ENCODE results near the gene OCLN. TPM values are rescaled to one million over a fixed set of nuclear protein-coding genes. Genes with fewer than 3 reads are reported as not detected.
"Not testable (repeated sequence)": the region's sequence is repeated elsewhere in the genome, so short reads cannot be mapped to it uniquely, and the experiment has no call there.

Gene OCLN
- total RNA-seq, 1 experiment from 2014 or later, result 102 TPM

DNA sequence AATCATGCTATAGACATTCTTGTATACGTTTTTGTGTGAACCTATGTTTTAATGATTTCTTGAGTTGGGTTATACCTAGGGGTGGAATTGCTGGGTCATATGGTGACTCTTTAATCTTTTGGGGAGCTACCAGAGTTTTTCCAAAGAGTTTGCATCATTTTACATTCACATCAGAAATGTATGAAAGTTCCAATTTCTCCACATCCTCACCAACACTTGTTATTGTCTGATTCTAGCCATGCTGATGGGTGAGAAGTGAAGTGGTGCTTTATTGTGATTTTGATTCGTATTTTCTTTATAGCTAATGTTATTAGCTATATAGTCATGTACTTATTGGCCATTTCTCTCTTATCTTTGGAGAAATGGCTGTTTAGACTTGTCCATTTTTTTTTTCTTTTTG is 18.1 kb downstream of the OCLN start:
- no TSS peak for BruUV-seq (replicated peaks)
- TF ChIP-seq SIN3A (IDR thresholded peaks at IDR 0.05; ENCODE audit: borderline replicate concordance, insufficient read depth, low read depth, low read length) (no peak), POLR2AphosphoS5 (IDR thresholded peaks at IDR 0.05; ENCODE audit: low read depth, low read length) (no peak), REST (IDR thresholded peaks at IDR 0.05; ENCODE audit: insufficient read depth in 1 of 2, low read depth in 2 of 2, low read length in 1 of 2) (no peak), TCF7L2 (IDR thresholded peaks at IDR 0.05; ENCODE audit: low read depth, low read length) (no peak), CTCF (IDR thresholded peaks at IDR 0.05) (no peak)
- ChIA-PET POLR2A (no interaction called here), CTCF (no interaction called here)
- no peak for ATAC-seq
- H3K4me3 ChIP-seq (ENCODE audit: low read depth in 2 of 2, low read length in 2 of 2), result no peak overlapping the region
- H3K36me3 ChIP-seq (ENCODE audit: control insufficient read depth, insufficient read depth, low read length), result no peaks in the 10 kb centered on the region
- no peaks in the 10 kb centered on the region for H3K9me3 ChIP-seq (ENCODE audit: control insufficient read depth, insufficient read depth, low read depth, low read length)
- peaks cover 13% of the 10 kb centered on the region for H3K4me1 ChIP-seq (ENCODE audit: control insufficient read depth, insufficient read depth, low read length)
- in situ Hi-C loops (cut with HindIII; ENCODE audit: low pct_unique_long_range_greater_than_20kb, low sequenced_read_pairs), result no loop called here
- intact Hi-C loops (cut with micrococcal nuclease; ENCODE audit: unreplicated experiment), result no loop called here
- H3K27me3 ChIP-seq (ENCODE audit: control insufficient read depth, insufficient read depth, low read length), result no peaks in the 10 kb centered on the region
- no peak for DNase-seq (ENCODE audit: low read depth, low spot score)
- no peak overlapping the region for H3K27ac ChIP-seq (ENCODE audit: low read length)

- H3K4me1 ChIP-seq (ENCODE audit: control insufficient read depth, insufficient read depth, low read length), result peaks cover 26% of the 10 kb centered on the region
- no peak overlapping the region for H3K4me3 ChIP-seq (ENCODE audit: low read depth in 2 of 2, low read length in 2 of 2)
- no peak for DNase-seq (ENCODE audit: low read depth, low spot score)
- H3K27ac ChIP-seq (ENCODE audit: low read length), result peak overlapping the region; percentile 9; the same call in 1 of the 2 replicates
- ATAC-seq, result no peak
- H3K9me3 ChIP-seq (ENCODE audit: control insufficient read depth, insufficient read depth, low read depth, low read length), result no peaks in the 10 kb centered on the region
- CTCF ChIA-PET, result no interaction called here
- POLR2A ChIA-PET, result no interaction called here
- in situ Hi-C loops (cut with HindIII; ENCODE audit: low pct_unique_long_range_greater_than_20kb, low sequenced_read_pairs), result no loop called here
- H3K36me3 ChIP-seq (ENCODE audit: control insufficient read depth, insufficient read depth, low read length), result no peaks in the 10 kb centered on the region
- BruUV-seq (replicated peaks), result no TSS peak
- intact Hi-C loops (cut with micrococcal nuclease; ENCODE audit: unreplicated experiment), result no loop called here
- H3K27me3 ChIP-seq (ENCODE audit: control insufficient read depth, insufficient read depth, low read length), result no peaks in the 10 kb centered on the region
- TF ChIP-seq SIN3A (IDR thresholded peaks at IDR 0.05; ENCODE audit: borderline replicate concordance, insufficient read depth, low read depth, low read length), result no peak
- no peak for TF ChIP-seq TCF7L2 (IDR thresholded peaks at IDR 0.05; ENCODE audit: low read depth, low read length)
- TF ChIP-seq CTCF (IDR thresholded peaks at IDR 0.05), result no peak
- TF ChIP-seq POLR2AphosphoS5 (IDR thresholded peaks at IDR 0.05; ENCODE audit: low read depth, low read length), result no peak
These were observed 20.2 kb downstream of the OCLN start for GRCh38 chr5:69512740-69513260.

GRCh38 chr5:69515570-69515969 is 23.0 kb downstream of the OCLN start:
- H3K36me3 ChIP-seq (ENCODE audit: control insufficient read depth, insufficient read depth, low read length); POLR2A ChIA-PET; H3K9me3 ChIP-seq (ENCODE audit: control insufficient read depth, insufficient read depth, low read depth, low read length); CTCF ChIA-PET; in situ Hi-C loops (cut with HindIII; ENCODE audit: low pct_unique_long_range_greater_than_20kb, low sequenced_read_pairs); H3K4me3 ChIP-seq (ENCODE audit: low read depth in 2 of 2, low read length in 2 of 2); DNase-seq (ENCODE audit: low read depth, low spot score); H3K27ac ChIP-seq (ENCODE audit: low read length); ATAC-seq; H3K27me3 ChIP-seq (ENCODE audit: control insufficient read depth, insufficient read depth, low read length); BruUV-seq (replicated peaks); intact Hi-C loops (cut with micrococcal nuclease; ENCODE audit: unreplicated experiment): not testable (repeated sequence)
- peaks cover 51% of the 10 kb centered on the region for H3K4me1 ChIP-seq (ENCODE audit: control insufficient read depth, insufficient read depth, low read length)

All from Panc1 (cell line).